GM12878 (cell line): ENCODE measurements around the gene OR6M1. TPM values are rescaled to one million over a fixed set of nuclear protein-coding genes. Genes with fewer than 3 reads are reported as not detected.

Experiments
- ATAC-seq: fragments of 200-7000 bp; cut with Tn5 transposase; 3 replicates; pipeline ENCODE4 v1.9.1; 2020; ENCODE audit warnings: mild to moderate bottlenecking, moderate library complexity
- Bru-seq: library from RNA; stranded (reverse); fragments of 400-500 nt; gene quantifications from one replicate; lab custom pipeline; 2021; lab: Mats Ljungman, UMichigan
- BruChase-seq, 2 experiments: library from RNA; stranded (reverse); fragments of 400-500 nt; gene quantifications; one replicate each; lab custom pipeline; 2021; lab: Mats Ljungman, UMichigan
- BruUV-seq: library from RNA; stranded (reverse); fragments of 400-500 nt; replicated peaks from 2 replicates; lab custom pipeline; 2021; lab: Mats Ljungman, UMichigan
- CTCF ChIA-PET: fragments of 300-600 bp; sonication (Branson Sonifier 250); formaldehyde crosslinking; extraction: SDS; loops from one replicate; lab custom pipeline; 2021; ENCODE audit warnings: inconsistent platforms; lab: Yijun Ruan, JAX
- POLR2A ChIA-PET: fragments of 350-600 bp; formaldehyde crosslinking; extraction: SDS; loops from one replicate; lab custom pipeline; 2021; ENCODE audit warnings: inconsistent platforms; lab: Charles Lee
- RAD21 ChIA-PET: fragments of 300-600 bp; sonication (Branson Sonifier 250); formaldehyde crosslinking; loops from one replicate; lab custom pipeline; 2023; ENCODE audit warnings: antibody characterized with exemption; ENCODE audit not compliant: unreplicated experiment; lab: Charles Lee
- SMC1A ChIA-PET: fragments of 300-600 bp; sonication (Branson Sonifier 250); formaldehyde crosslinking; loops from one replicate; lab custom pipeline; 2023; ENCODE audit not compliant: unreplicated experiment, uncharacterized antibody; lab: Charles Lee
- DNase-seq: peaks from one replicate; pipeline ENCODE4 v3.0.0-alpha.2; 2011; ENCODE audit warnings: low read depth, low spot score
- FAIRE-seq: peaks from 3 replicates; lab custom pipeline; 2011; peaks lifted over from hg19 to GRCh38; lab: Jason Lieb, UNC
- H2AFZ ChIP-seq: 2 replicates; pipeline ENCODE4 v1.6.0; 2011; ENCODE audit warnings: low read depth, low read length, control low read depth; ENCODE audit not compliant: control insufficient read depth
- H3K27ac ChIP-seq: 2 replicates; pipeline ENCODE4 v1.5.1; 2011; ENCODE audit warnings: control low read depth; ENCODE audit not compliant: control insufficient read depth, insufficient read depth
- H3K27me3 ChIP-seq, 2 experiments: replicated peaks in 1 of 2; 2 replicates each; pipeline versions ENCODE4 v1.6.0 to v1.6.1; 2011; ENCODE audit warnings: low read length in 1 of 2; ENCODE audit not compliant: control insufficient read depth in 2 of 2, insufficient read depth in 2 of 2
- H3K36me3 ChIP-seq, 2 experiments: 2 replicates each; pipeline ENCODE4 v1.5.1; 2011; ENCODE audit warnings: low read length in 1 of 2; ENCODE audit not compliant: control insufficient read depth in 2 of 2, insufficient read depth in 2 of 2
- H3K4me1 ChIP-seq: 2 replicates; pipeline ENCODE4 v1.6.1; 2011; ENCODE audit warnings: mild to moderate bottlenecking, low read length, moderate library complexity, mixed read lengths; ENCODE audit not compliant: control insufficient read depth, insufficient read depth
- H3K4me2 ChIP-seq: 2 replicates; pipeline ENCODE4 v1.6.0; 2011; ENCODE audit warnings: control low read depth; ENCODE audit not compliant: control insufficient read depth, insufficient read depth
- H3K4me3 ChIP-seq: fragments of 200-600 bp; sonication (generic); 2 replicates; pipeline ENCODE4 v1.5.1; 2016
- H3K79me2 ChIP-seq: 2 replicates; pipeline ENCODE4 v1.6.0; 2011; ENCODE audit warnings: low read length; ENCODE audit not compliant: control insufficient read depth, insufficient read depth
- H3K9ac ChIP-seq: 2 replicates; pipeline ENCODE4 v1.8.0; 2011; ENCODE audit warnings: low read length, control low read depth, mixed read lengths; ENCODE audit not compliant: control insufficient read depth, insufficient read depth
- H3K9me3 ChIP-seq: replicated peaks from 3 replicates; pipeline ENCODE4 v1.5.1; 2011; ENCODE audit warnings: mild to moderate bottlenecking, low read length; ENCODE audit not compliant: control insufficient read depth, insufficient read depth
- H4K20me1 ChIP-seq: 2 replicates; pipeline ENCODE4 v1.6.0; 2011; ENCODE audit not compliant: control insufficient read depth, insufficient read depth
- BRCA1 ChIP-seq: IDR thresholded peaks from 2 replicates; pipeline ENCODE4 v1.6.1; 2011; ENCODE audit warnings: low read depth, low read length, improper control_type of control experiment
- CREM ChIP-seq: IDR thresholded peaks from 2 replicates; pipeline ENCODE4 v1.6.1; 2014; ENCODE audit warnings: antibody characterized with exemption, low read depth
- JUND ChIP-seq: IDR thresholded peaks from 2 replicates; pipeline ENCODE4 v1.6.1; 2012; ENCODE audit warnings: low read depth, mild to moderate bottlenecking, low read length, improper control_type of control experiment, moderate library complexity
- KAT2A ChIP-seq: conservative IDR thresholded peaks from 2 replicates; pipeline ENCODE4 v1.6.1; 2011; ENCODE audit warnings: low read depth, low read length; ENCODE audit not compliant: control insufficient read depth
- POLR2A ChIP-seq: IDR thresholded peaks from 2 replicates; pipeline ENCODE4 v1.6.1; 2011; ENCODE audit warnings: low read depth, mild to moderate bottlenecking, low read length
- SUPT20H ChIP-seq: IDR thresholded peaks from 2 replicates; pipeline ENCODE4 v1.6.1; 2011; ENCODE audit warnings: low read depth, mild to moderate bottlenecking, low read length, moderate library complexity, borderline replicate concordance; ENCODE audit not compliant: control insufficient read depth
- ZNF622 ChIP-seq: fragments of 450-650 bp; IDR thresholded peaks from 2 replicates; pipeline ENCODE4 v1.6.1; 2017; ENCODE audit warnings: mild to moderate bottlenecking, inconsistent platforms
- WGBS: methylation state at CpG from one replicate; pipeline ENCODE4 v1.1.6; 2016; ENCODE audit warnings: low lambda C conversion rate; ENCODE audit not compliant: insufficient replicate concordance, insufficient coverage; ENCODE audit errors: missing lambda C conversion rate; 5-methylcytosine and 5-hydroxymethylcytosine counted together
- in situ Hi-C: fragments of 300-500 bp; cut with MboI; formaldehyde crosslinking; loops from 9 replicates; pipeline ENCODE4 v1.14.3; 2018; ENCODE audit warnings: mixed read lengths
- intact Hi-C: fragments of 100-400 bp; cut with micrococcal nuclease; formaldehyde crosslinking; loops from one replicate; pipeline ENCODE4 v1.14.2; 2022; ENCODE audit not compliant: unreplicated experiment
- long read RNA-seq, 2 experiments: library from polyadenylated mRNA; unstranded; transcript quantifications; one replicate each; pipeline ENCODE4 v2.0.0, GENCODE V29; 2019 to 2020
- polyA minus RNA-seq, 3 experiments: library from RNA; depleted of rRNA, polyadenylated mRNA; stranded (reverse); fragments of >200 nt; gene quantifications; 2 replicates each; pipeline ENCODE4 v1.2.3, GENCODE V29; 2011
- polyA plus RNA-seq, 11 experiments: library from polyadenylated mRNA; depleted of rRNA in 4 of 11; unstranded in 6 of 11; stranded (reverse) in 5 of 11; fragments of >200 nt; fragmentation: Nextera tagmentation in 4 of 11; fragmentation: Illumina TruSeq in 1 of 11; extraction: Ambion mirVana in 4 of 11; extraction: Trizol in 1 of 11; gene quantifications; 1 replicate in 1 of 11; 2 replicates in 10 of 11; pipeline versions ENCODE4 v1.2.1 to v1.2.3, GENCODE V29; 2011 to 2016; ENCODE audit warnings: inconsistent platforms in 2 of 11, missing spikeins in 2 of 11, low read depth in 1 of 11
- total RNA-seq, 4 experiments: library from RNA; depleted of rRNA in 3 of 4; stranded (reverse); fragments of >200 nt in 3 of 4; fragmentation: Illumina TruSeq in 1 of 4; extraction: Trizol in 1 of 4; gene quantifications; 2 replicates each; pipeline versions ENCODE4 v1.2.1 to v1.2.3, GENCODE V29; 2013 to 2021
- TF ChIP-seq, protein P1 (sequence below): IDR thresholded peaks from 2 replicates; pipeline ENCODE4 v1.6.1; 2012; ENCODE audit warnings: low read depth, low read length, improper control_type of control experiment
- TF ChIP-seq, protein P2 (sequence below): IDR thresholded peaks from 2 replicates; pipeline ENCODE4 v1.6.1; 2011; ENCODE audit warnings: low read depth, mild to moderate bottlenecking, low read length, moderate library complexity, borderline replicate concordance; ENCODE audit errors: extremely low read depth

The OR6M1 gene
- not detected in 2 replicates for total RNA-seq (2013; cell fraction: nucleolus; rRNA removed)
- total RNA-seq (2014; rRNA removed) (not detected in 2 replicates), total RNA-seq (2014; rRNA removed; fragmentation: Illumina TruSeq; extraction: Trizol) (not detected in 2 replicates), total RNA-seq (2021) (not detected in 2 replicates), polyA plus RNA-seq (2011; rRNA removed) (not detected in 2 replicates), polyA plus RNA-seq (2014; fragmentation: Illumina TruSeq; extraction: Trizol) (not detected in 2 replicates), polyA plus RNA-seq (2014; fragmentation: Nextera tagmentation; extraction: Ambion mirVana) (not detected), polyA plus RNA-seq (2014; rRNA removed) (not detected in 2 replicates), polyA plus RNA-seq (2016; fragmentation: Nextera tagmentation; extraction: Ambion mirVana) (not detected), polyA minus RNA-seq (2011; rRNA and poly(A)+ RNA removed) (not detected in 2 replicates), Bru-seq, nascent RNA (not detected), BruChase-seq, experiment 1, labeled RNA remaining after a 6-hour chase (not detected), BruChase-seq, experiment 2, labeled RNA remaining after a 2-hour chase (not detected)
- polyA plus RNA-seq (2011; ENCODE audit: low read depth), result not detected
- not detected in 2 replicates for polyA plus RNA-seq (2011; cell fraction: cytosol; rRNA removed)
- polyA plus RNA-seq (2011; cell fraction: nucleus; rRNA removed), result not detected in 2 replicates
- not detected in 2 replicates for polyA plus RNA-seq (2012)
- polyA minus RNA-seq (2011; cell fraction: cytosol; rRNA and poly(A)+ RNA removed), result not detected in 2 replicates
- not detected in 2 replicates for polyA minus RNA-seq (2011; cell fraction: nucleus; rRNA and poly(A)+ RNA removed)
- long read RNA-seq, experiment 1, result 0 reads
- long read RNA-seq, experiment 2, result 0 reads

DNA sequence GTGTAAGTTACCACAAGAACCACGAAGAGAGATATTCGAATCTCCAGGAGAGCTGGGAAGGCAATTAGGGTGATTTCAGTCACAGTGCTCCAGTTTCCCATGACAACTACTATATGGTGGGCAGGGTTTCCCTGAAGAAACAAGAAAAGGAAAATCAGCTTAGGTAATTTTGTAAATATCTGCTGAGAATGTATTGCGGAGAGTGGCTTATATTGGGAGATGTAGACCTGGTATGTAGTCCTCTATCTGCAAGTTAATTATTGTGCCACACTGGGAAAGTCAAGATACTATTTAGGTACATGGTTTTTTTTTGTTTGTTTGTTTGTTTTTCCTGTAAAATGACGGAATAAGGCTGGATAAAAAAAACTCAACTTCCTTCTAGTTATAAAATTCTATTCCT, at the start of gene OR6M1:
Gene OR6M1, minus strand, starts transcription at position 101 of the 400 bp plus-strand sequence. Its CDS starts 0 bp downstream, at position 101.
- RAD21 ChIA-PET, result no interaction called here
- POLR2A ChIA-PET, result no interaction called here
- TF ChIP-seq, protein P1, sequence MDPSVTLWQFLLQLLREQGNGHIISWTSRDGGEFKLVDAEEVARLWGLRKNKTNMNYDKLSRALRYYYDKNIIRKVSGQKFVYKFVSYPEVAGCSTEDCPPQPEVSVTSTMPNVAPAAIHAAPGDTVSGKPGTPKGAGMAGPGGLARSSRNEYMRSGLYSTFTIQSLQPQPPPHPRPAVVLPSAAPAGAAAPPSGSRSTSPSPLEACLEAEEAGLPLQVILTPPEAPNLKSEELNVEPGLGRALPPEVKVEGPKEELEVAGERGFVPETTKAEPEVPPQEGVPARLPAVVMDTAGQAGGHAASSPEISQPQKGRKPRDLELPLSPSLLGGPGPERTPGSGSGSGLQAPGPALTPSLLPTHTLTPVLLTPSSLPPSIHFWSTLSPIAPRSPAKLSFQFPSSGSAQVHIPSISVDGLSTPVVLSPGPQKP, result no peak
- no peak for TF ChIP-seq JUND
- TF ChIP-seq SUPT20H, result no peak
- TF ChIP-seq ZNF622, result no peak
- TF ChIP-seq KAT2A, result no peak
- no peak for TF ChIP-seq CREM
- TF ChIP-seq, protein P2, sequence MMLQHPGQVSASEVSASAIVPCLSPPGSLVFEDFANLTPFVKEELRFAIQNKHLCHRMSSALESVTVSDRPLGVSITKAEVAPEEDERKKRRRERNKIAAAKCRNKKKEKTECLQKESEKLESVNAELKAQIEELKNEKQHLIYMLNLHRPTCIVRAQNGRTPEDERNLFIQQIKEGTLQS, result no peak
- TF ChIP-seq BRCA1, result no peak
- TF ChIP-seq POLR2A, result no peak
- SMC1A ChIA-PET, result no interaction called here
- no peak for DNase-seq
- H3K36me3 ChIP-seq, result no peaks in the 10 kb centered on the region
- H3K27ac ChIP-seq, result no peak within 1 kb of the TSS
- no peaks in the 10 kb centered on the region for H3K79me2 ChIP-seq
- H2AFZ ChIP-seq, result no peak within 1 kb of the TSS
- no peaks in the 10 kb centered on the region for H3K9me3 ChIP-seq
- H3K4me1 ChIP-seq, result no peaks in the 10 kb centered on the region
- H3K4me3 ChIP-seq, result no peak within 1 kb of the TSS
- no TSS peak for BruUV-seq
- H3K4me2 ChIP-seq, result no peak within 1 kb of the TSS
- in situ Hi-C loops (no loop called here), intact Hi-C loops (no loop called here)
- ATAC-seq, result no peak
- no peaks in the 10 kb centered on the region for H3K27me3 ChIP-seq
- CTCF ChIA-PET, result no interaction called here
- H3K9ac ChIP-seq, result no peak within 1 kb of the TSS
- no peak for FAIRE-seq
- WGBS, result 37% methylated on average over 4 of the region's 4 CpGs
- H4K20me1 ChIP-seq, result no peaks in the 10 kb centered on the region
